HL-60 (cell line): ENCODE data around the gene WRAP73.

Experiments used
- CTCF ChIP-seq: IDR thresholded peaks from one replicate; pipeline ENCODE4 v1.5.1; 2011; ENCODE audit warnings: low read length, control low read depth, inconsistent platforms; ENCODE audit not compliant: insufficient read depth
- POLR2AphosphoS5 ChIP-seq: IDR thresholded peaks from 2 replicates; pipeline ENCODE4 v1.6.1; 2012; ENCODE audit warnings: low read depth
- REST ChIP-seq: IDR thresholded peaks from 2 replicates; pipeline ENCODE4 v1.6.1; 2012; ENCODE audit warnings: low read depth; ENCODE audit not compliant: insufficient replicate concordance

GRCh38 chr1:3664700-3665375, 14.9 kb upstream of the WRAP73 start:
- TF ChIP-seq CTCF = no peak
- no peak for TF ChIP-seq REST
- no peak for TF ChIP-seq POLR2AphosphoS5
